SU-DHL-6 (cell line): Measurements from ENCODE around the gene RASGRP2.

ENCODE experiments used
- EZH2phosphoT487 ChIP-seq: fragments of 200-600 bp; sonication (generic), shearing (Covaris generic); conservative IDR thresholded peaks from 2 replicates; pipeline ENCODE4 v1.6.1; 2018; ENCODE audit warnings: mild to moderate bottlenecking, antibody characterized with exemption, low read length, moderate library complexity, mixed read lengths
- TF ChIP-seq, protein P1 (sequence below): fragments of 200-600 bp; sonication (generic); IDR thresholded peaks from one replicate; pipeline ENCODE4 v1.5.1; 2017; ENCODE audit warnings: antibody characterized with exemption, mild to moderate bottlenecking, low read length, moderate library complexity; ENCODE audit not compliant: insufficient read depth, poor library complexity, severe bottlenecking

GRCh38 chr11:64776425-64776824 is 32.5 kb upstream of the RASGRP2 start:
- TF ChIP-seq, protein P1, sequence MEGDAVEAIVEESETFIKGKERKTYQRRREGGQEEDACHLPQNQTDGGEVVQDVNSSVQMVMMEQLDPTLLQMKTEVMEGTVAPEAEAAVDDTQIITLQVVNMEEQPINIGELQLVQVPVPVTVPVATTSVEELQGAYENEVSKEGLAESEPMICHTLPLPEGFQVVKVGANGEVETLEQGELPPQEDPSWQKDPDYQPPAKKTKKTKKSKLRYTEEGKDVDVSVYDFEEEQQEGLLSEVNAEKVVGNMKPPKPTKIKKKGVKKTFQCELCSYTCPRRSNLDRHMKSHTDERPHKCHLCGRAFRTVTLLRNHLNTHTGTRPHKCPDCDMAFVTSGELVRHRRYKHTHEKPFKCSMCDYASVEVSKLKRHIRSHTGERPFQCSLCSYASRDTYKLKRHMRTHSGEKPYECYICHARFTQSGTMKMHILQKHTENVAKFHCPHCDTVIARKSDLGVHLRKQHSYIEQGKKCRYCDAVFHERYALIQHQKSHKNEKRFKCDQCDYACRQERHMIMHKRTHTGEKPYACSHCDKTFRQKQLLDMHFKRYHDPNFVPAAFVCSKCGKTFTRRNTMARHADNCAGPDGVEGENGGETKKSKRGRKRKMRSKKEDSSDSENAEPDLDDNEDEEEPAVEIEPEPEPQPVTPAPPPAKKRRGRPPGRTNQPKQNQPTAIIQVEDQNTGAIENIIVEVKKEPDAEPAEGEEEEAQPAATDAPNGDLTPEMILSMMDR = no peak
- TF ChIP-seq EZH2phosphoT487 = no peak
